ENCODE results near the gene DMPK. TPM values are rescaled to one million over a fixed set of nuclear protein-coding genes. Genes with fewer than 3 reads are reported as not detected.

Gene DMPK
- total RNA-seq, 1 donor from 2014 or later: 118 TPM

DNA sequence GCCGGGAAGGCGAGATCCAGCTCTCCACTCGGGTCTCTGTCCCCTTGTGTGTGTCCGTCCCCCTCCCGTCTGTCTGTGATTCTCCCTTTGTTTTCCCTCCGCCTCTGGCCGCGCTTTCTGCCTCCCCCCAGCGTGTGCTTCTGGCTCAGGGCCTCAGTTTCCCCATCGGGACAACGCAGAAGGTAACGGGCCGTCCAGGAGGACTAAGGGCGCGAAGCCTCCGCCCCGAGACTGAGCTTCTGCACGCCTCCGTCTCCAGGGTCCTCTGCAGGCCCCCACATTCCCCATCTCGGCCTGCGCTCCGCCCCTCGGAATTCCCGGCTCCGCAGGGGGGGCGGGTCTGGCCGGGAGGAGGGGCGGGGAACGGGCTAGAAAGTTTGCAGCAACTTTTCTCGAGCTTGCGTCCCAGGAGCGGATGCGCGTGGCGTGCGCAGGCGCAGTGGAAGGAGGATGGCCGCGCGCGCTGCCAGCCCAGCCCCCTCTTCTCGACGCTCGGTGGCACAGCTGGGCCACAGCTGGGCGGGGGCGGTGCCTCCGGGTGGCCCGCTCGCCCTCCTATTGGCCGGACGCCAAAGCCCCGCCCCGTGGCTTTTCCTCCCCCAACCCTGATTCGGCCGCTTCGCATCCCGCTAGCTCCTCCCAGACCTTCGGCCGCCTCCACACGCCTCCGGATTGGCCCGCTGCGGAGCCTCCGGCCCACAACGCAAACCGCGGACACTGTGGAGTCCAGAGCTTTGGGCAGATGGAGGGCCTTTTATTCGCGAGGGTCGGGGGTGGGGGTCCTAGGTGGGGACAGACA lies 13.1 kb downstream of the DMPK start, which contains the start of gene SIX5:
Gene SIX5, minus strand, starts transcription at position 269 of the 799 bp plus-strand sequence. CDS start 408 bp downstream, outside the sequence.
- TF ChIP-seq, protein P1, sequence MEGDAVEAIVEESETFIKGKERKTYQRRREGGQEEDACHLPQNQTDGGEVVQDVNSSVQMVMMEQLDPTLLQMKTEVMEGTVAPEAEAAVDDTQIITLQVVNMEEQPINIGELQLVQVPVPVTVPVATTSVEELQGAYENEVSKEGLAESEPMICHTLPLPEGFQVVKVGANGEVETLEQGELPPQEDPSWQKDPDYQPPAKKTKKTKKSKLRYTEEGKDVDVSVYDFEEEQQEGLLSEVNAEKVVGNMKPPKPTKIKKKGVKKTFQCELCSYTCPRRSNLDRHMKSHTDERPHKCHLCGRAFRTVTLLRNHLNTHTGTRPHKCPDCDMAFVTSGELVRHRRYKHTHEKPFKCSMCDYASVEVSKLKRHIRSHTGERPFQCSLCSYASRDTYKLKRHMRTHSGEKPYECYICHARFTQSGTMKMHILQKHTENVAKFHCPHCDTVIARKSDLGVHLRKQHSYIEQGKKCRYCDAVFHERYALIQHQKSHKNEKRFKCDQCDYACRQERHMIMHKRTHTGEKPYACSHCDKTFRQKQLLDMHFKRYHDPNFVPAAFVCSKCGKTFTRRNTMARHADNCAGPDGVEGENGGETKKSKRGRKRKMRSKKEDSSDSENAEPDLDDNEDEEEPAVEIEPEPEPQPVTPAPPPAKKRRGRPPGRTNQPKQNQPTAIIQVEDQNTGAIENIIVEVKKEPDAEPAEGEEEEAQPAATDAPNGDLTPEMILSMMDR (conservative IDR thresholded peaks at IDR 0.05): no peak

DNA sequence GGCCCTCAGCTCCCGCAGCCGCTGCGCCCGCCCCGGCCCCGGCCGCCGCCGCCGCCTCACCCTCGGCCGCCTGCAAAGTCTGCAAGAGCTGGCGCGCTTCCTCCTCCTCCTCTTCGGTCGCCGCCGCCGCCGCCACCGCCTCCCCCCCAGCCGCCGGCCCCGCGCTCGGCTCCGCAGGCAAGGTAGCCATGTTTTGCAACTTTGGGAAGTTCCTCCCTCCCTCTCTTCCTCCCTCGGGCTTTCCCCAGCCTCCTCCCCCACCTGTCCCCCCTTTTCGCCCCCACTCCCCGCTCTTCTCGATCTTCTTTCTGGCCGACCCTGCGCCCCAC lies 13.7 kb downstream of the DMPK start:
- DNase-seq (ENCODE audit: low read depth, low spot score): peak; percentile 43
- H3K36me3 Mint-ChIP-seq (ENCODE audit: low read depth): peaks cover 10% of the 10 kb centered on the region
- TF ChIP-seq, protein P1 (conservative IDR thresholded peaks at IDR 0.05): no peak
- peak overlapping the region; percentile 100 for H3K27ac Mint-ChIP-seq (ENCODE audit: unreplicated experiment)
- no peaks in the 10 kb centered on the region for H3K9me3 Mint-ChIP-seq
- H3K4me3 Mint-ChIP-seq: peak overlapping the region; percentile 98
- H3K27me3 Mint-ChIP-seq (ENCODE audit: low read depth): peaks cover 30% of the 10 kb centered on the region
- H3K4me1 Mint-ChIP-seq: peaks cover 35% of the 10 kb centered on the region

More for the DNA sequence above, 13.1 kb downstream of the DMPK start, which contains the start of gene SIX5:
- peaks cover 35% of the 10 kb centered on the region for H3K4me1 Mint-ChIP-seq
- peak within 1 kb of the TSS; percentile 98 for H3K4me3 Mint-ChIP-seq
- DNase-seq (ENCODE audit: low read depth, low spot score): peak; percentile 96
- H3K36me3 Mint-ChIP-seq (ENCODE audit: low read depth): peaks cover 10% of the 10 kb centered on the region
- peaks cover 30% of the 10 kb centered on the region for H3K27me3 Mint-ChIP-seq (ENCODE audit: low read depth)
- no peaks in the 10 kb centered on the region for H3K9me3 Mint-ChIP-seq
- H3K27ac Mint-ChIP-seq (ENCODE audit: unreplicated experiment): peak within 1 kb of the TSS; percentile 100

DNA sequence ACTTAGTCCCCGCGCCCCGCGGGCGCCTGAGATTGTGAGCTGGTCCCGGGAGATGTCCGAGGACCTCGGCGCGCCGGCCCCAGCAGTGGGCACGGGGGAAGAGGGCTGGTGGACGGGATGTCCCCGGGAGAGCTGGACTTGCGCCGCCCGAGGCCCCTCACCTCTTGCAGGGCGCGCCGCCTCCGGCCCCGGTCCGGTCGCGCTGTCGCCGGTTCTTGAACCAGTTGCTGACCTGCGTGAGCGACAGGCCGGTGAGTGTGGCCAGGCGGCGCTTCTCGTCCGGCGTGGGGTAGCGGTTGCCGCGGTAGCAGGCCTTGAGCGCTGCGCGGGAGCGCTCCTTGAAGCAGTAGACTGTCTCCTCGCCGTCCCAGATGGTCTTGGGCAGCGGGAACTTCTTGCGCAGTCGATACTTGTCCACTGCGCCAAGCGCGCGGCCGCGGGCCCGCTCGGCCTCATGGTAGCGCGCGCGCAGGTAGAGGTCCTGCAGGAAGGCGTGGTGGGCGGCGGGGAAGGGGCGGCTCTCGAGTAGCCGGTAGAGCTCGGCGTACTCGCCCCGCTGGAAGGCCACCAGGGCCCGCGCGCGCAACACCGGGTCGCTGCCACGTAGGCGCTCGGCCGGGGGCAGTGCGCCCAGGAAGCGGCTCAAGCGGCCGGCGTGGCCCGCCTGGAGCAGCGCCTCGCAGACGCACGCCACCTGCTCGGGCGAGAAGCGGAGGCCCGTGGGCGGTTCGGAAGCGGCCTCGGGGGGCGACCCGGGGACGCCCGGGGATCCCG lies 14.2 kb downstream of the DMPK start:
- peaks cover 30% of the 10 kb centered on the region for H3K27me3 Mint-ChIP-seq (ENCODE audit: low read depth)
- TF ChIP-seq, protein P1 (conservative IDR thresholded peaks at IDR 0.05): no peak
- DNase-seq (ENCODE audit: low read depth, low spot score): peak; percentile 50
- H3K36me3 Mint-ChIP-seq (ENCODE audit: low read depth): peaks cover 10% of the 10 kb centered on the region
- H3K27ac Mint-ChIP-seq (ENCODE audit: unreplicated experiment): peak overlapping the region; percentile 93
- peaks cover 35% of the 10 kb centered on the region for H3K4me1 Mint-ChIP-seq
- H3K4me3 Mint-ChIP-seq: peak overlapping the region; percentile 94
- H3K9me3 Mint-ChIP-seq: no peaks in the 10 kb centered on the region

DNA sequence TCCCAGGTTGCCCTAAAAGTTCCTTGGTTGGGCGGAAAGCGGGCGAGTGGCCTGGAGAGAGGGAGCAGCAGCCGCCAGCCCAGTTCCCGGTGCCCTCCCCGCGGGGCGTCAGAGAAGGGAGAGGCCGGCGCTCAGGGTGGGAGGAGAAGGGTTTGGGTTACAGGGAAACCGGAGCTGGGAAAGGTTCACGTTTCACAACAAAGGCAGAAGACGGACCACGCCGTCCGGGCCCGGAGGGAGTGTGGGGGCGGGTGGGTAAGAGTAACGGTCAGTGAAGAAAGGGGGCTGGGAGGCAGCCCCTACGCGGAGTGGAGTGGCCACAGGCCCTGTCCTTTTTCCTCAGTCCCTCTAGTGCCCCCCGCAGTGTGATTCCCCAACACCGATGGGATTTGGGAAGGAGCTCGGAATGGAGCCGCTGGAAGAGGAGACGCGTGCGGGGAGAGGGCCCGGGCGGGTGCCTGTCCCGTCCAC lies 14.8 kb downstream of the DMPK start:
- TF ChIP-seq, protein P1 (conservative IDR thresholded peaks at IDR 0.05): no peak
- Mint-ChIP-seq H3K4me3 (peak overlapping the region; percentile 94), H3K27me3 (ENCODE audit: low read depth) (peaks cover 30% of the 10 kb centered on the region), H3K4me1 (peaks cover 35% of the 10 kb centered on the region), H3K36me3 (ENCODE audit: low read depth) (peaks cover 10% of the 10 kb centered on the region), H3K9me3 (no peaks in the 10 kb centered on the region), H3K27ac (ENCODE audit: unreplicated experiment) (peak overlapping the region; percentile 75)
- DNase-seq (ENCODE audit: low read depth, low spot score): peak; percentile 59

DNA sequence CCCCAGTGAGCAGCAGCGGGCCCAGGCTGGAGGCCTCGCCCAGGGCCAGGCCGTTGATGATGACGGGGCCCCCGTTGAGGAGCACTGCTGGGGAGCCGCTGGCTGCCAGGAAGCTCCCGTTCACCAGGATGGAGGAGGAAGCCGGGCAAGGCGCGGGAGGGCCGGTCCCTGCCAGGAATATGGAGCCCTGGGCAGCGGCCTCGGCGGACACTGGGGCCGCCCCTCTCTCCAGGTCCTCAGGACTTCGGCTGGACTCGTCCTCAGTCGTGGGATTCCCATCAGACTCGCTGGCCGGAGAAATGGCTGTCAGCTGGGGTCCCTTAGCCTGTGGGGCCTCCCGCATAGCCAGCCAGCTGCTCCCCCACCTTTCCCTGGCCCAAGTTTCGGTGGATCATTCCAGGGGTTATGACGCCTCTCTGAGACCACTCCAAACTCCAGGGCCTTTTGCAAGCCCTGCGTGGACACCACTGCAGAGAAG lies 15.4 kb downstream of the DMPK start:
- TF ChIP-seq, protein P1 (conservative IDR thresholded peaks at IDR 0.05): no peak
- Mint-ChIP-seq H3K27ac (ENCODE audit: unreplicated experiment) (peak overlapping the region; percentile 19), H3K4me3 (peak overlapping the region; percentile 94), H3K36me3 (ENCODE audit: low read depth) (peaks cover 7% of the 10 kb centered on the region), H3K4me1 (peaks cover 30% of the 10 kb centered on the region), H3K27me3 (ENCODE audit: low read depth) (peaks cover 25% of the 10 kb centered on the region), H3K9me3 (no peaks in the 10 kb centered on the region)
- no peak for DNase-seq (ENCODE audit: low read depth, low spot score)

Measured in neural crest cell (in vitro differentiated cells).